HG03342 (cell line): ENCODE data around the gene CUL9.
"Not testable (repeated sequence)": the region's sequence is repeated elsewhere in the genome, so short reads cannot be mapped to it uniquely, and the experiment has no call there.

Experiments used
- ATAC-seq: cut with Tn5 transposase; IDR thresholded peaks from one replicate; pipeline ENCODE4 v1.9.1; 2021; ENCODE audit warnings: mild to moderate bottlenecking, moderate library complexity; ENCODE audit not compliant: unreplicated experiment

Gene CUL9

GRCh38 chr6:43181942-43182860 lies at the start of gene CUL9:
CUL9 (plus strand) TSS chr6:43182196; CDS start chr6:43184311, 2,115 bp downstream.
- ATAC-seq: peak; percentile 90

- ATAC-seq: no peak
These were observed 43.7 kb upstream of the CUL9 start for GRCh38 chr6:43138267-43138666.

GRCh38 chr6:43139973-43140372 lies 42.0 kb upstream of the CUL9 start:
- ATAC-seq: not testable (repeated sequence)

GRCh38 chr6:43141644-43142043 lies 40.4 kb upstream of the CUL9 start:
- no peak for ATAC-seq

GRCh38 chr6:43142101-43142500 lies 39.9 kb upstream of the CUL9 start:
- no peak for ATAC-seq

- ATAC-seq: peak; percentile 80
These were observed 38.5 kb upstream of the CUL9 start for GRCh38 chr6:43143235-43144128.

- no peak for ATAC-seq
These were observed 37.1 kb upstream of the CUL9 start for GRCh38 chr6:43144879-43145278.

GRCh38 chr6:43146261-43146660 lies 35.7 kb upstream of the CUL9 start:
- ATAC-seq: no peak

- no peak for ATAC-seq
These were observed 35.0 kb upstream of the CUL9 start for GRCh38 chr6:43146709-43147688.

GRCh38 chr6:43147691-43148477 lies 34.1 kb upstream of the CUL9 start:
- no peak for ATAC-seq

- no peak for ATAC-seq
These were observed 32.7 kb upstream of the CUL9 start for GRCh38 chr6:43149265-43149664.

- no peak for ATAC-seq
These were observed 31.8 kb upstream of the CUL9 start for GRCh38 chr6:43150051-43150751.

GRCh38 chr6:43159599-43159998 lies 22.4 kb upstream of the CUL9 start:
- ATAC-seq: no peak

- ATAC-seq: no peak
These were observed 18.1 kb upstream of the CUL9 start for GRCh38 chr6:43163899-43164298.

- ATAC-seq: no peak
These were observed 11.5 kb upstream of the CUL9 start for GRCh38 chr6:43170417-43170930.

- peak; percentile 63 for ATAC-seq
These were observed 10.9 kb upstream of the CUL9 start, which contains the start of gene SRF for GRCh38 chr6:43170931-43171706. SRF (plus strand) TSS chr6:43171269; CDS start chr6:43171657, 388 bp downstream.

GRCh38 chr6:43171707-43172103 lies 10.3 kb upstream of the CUL9 start:
- ATAC-seq: no peak
